Psoas muscle (tissue), 8 donors: ENCODE results near the gene TSPAN32. TPM values are rescaled to one million over a fixed set of nuclear protein-coding genes. Genes with fewer than 3 reads are reported as not detected.

Experiments used
- ATAC-seq, 4 donors: fragments of 200-7000 bp; cut with Tn5 transposase; one replicate each; pipeline ENCODE4 v1.9.1; 2020; ENCODE audit warnings: moderate library complexity in 3 of 4, mild to moderate bottlenecking in 2 of 4
- DNase-seq, 2 donors: peaks; one replicate each; pipeline ENCODE4 v3.0.0-alpha.2; 2020
- H3K27ac ChIP-seq: fragments of 200-600 bp; one replicate; pipeline ENCODE4 v1.8.0; 2022
- H3K27me3 ChIP-seq, 3 donors: fragments of 200-600 bp in 1 of 3; one replicate each; pipeline versions ENCODE4 v1.6.1 to v1.8.0; 2013 to 2022; ENCODE audit warnings: low read length in 2 of 3, mild to moderate bottlenecking in 2 of 3, moderate library complexity in 1 of 3; ENCODE audit not compliant: insufficient read depth in 3 of 3
- H3K36me3 ChIP-seq, 2 donors: fragments of 200-600 bp in 1 of 2; one replicate each; pipeline versions ENCODE4 v1.6.1 to v1.8.0; 2013 to 2022; ENCODE audit warnings: low read depth in 1 of 2, mild to moderate bottlenecking in 1 of 2, moderate library complexity in 1 of 2; ENCODE audit not compliant: insufficient read depth in 1 of 2
- H3K4me1 ChIP-seq: fragments of 200-600 bp; one replicate; pipeline ENCODE4 v1.8.0; 2022
- H3K4me3 ChIP-seq: fragments of 200-600 bp; one replicate; pipeline ENCODE4 v1.8.0; 2022; ENCODE audit warnings: mild to moderate bottlenecking
- H3K9me3 ChIP-seq: fragments of 200-600 bp; one replicate; pipeline ENCODE4 v1.8.0; 2022
- CTCF ChIP-seq: fragments of 200-600 bp; IDR thresholded peaks from one replicate; pipeline ENCODE4 v1.8.0; 2022; ENCODE audit warnings: antibody characterized with exemption
- WGBS, 3 donors: extraction: QIAGEN DNeasy Blood & Tissue Kit; methylation state at CpG; one replicate each; pipeline versions ENCODE4 v1.1.6 to v1.1.7; 2013; 5-methylcytosine and 5-hydroxymethylcytosine counted together
- intact Hi-C, 2 donors: fragments of 100-400 bp; cut with DNase I; formaldehyde crosslinking; loops; one replicate each; pipeline versions ENCODE4 v1.11.0 to v1.14.2; 2022
- polyA plus RNA-seq, 3 donors: library from polyadenylated mRNA; stranded (reverse); fragments of 200-250 nt; gene quantifications; one replicate each; pipeline ENCODE4 v1.2.3, GENCODE V29; 2013
- total RNA-seq, 4 donors: library from RNA; stranded (reverse); fragmentation: NEBNext Ultra II Directional in 2 of 4; extraction: Animal tissue kit (Norgen Biotek cat#: 25700) in 2 of 4; gene quantifications; one replicate each; pipeline versions ENCODE4 v1.2.1 to v1.2.4, GENCODE V29; 2021 to 2023
- donor health status: healthy with polysubstance abuse.
- donor health status: DM: no; HTN: no; CAD: no; lungs with moderate emphysema.
- donor health status: Bipolar disorder and iron deficiency.
- donor health status: healthy.
- donor health status: DM: yes; HTN: yes; CAD: no.
- donor health status: DM: no; HTN: no; CAD: no.
- donor health status: DM: no; HTN: no; CAD: no.
- donor health status: DM: yes; HTN: yes; CAD: no.

Gene TSPAN32
- total and polyA plus RNA-seq, 7 donors, result 0.04 to 0.56 (median 0.21) TPM; not detected in 1

- TF ChIP-seq CTCF, result no peak
- Histone ChIP-seq H3K27ac (no peak overlapping the region), H3K4me3 (no peak overlapping the region), H3K9me3 (no peaks in the 10 kb centered on the region), H3K36me3 (no peaks in the 10 kb centered on the region), H3K4me1 (peaks cover 7% of the 10 kb centered on the region), H3K27me3 (no peaks in the 10 kb centered on the region)
- ATAC-seq (no peak), DNase-seq (peak in 1 of 2 donors; percentile 48)
- WGBS, 3 donors, result 65 to 83% (median 70%) methylated on average over 12 to 15 of the region's 15 CpGs
- intact Hi-C loops, result loop anchor here in 1 of 2 donors (10.0 kb wide), 2 partner anchors 109 to 591 kb away; no protein-coding TSS in a partner anchor
Measured at GRCh38 chr11:2303627-2304505, 2.1 kb downstream of the TSPAN32 start.

GRCh38 chr11:2304506-2305139, 2.8 kb downstream of the TSPAN32 start:
- no peak for TF ChIP-seq CTCF
- Histone ChIP-seq H3K27me3 (no peaks in the 10 kb centered on the region), H3K4me3 (no peak overlapping the region), H3K27ac (no peak overlapping the region), H3K4me1 (peaks cover 7% of the 10 kb centered on the region), H3K9me3 (no peaks in the 10 kb centered on the region), H3K36me3 (no peaks in the 10 kb centered on the region)
- no peak for DNase-seq
- intact Hi-C loops, result loop anchor here (1.0 to 10.0 kb wide), 5 partner anchors 110 to 590 kb away; partner anchors contain the start of gene CDKN1C (in 1 of the 2)
- no peak for ATAC-seq
- 64 to 74% (median 69%) methylated on average over 14 of the region's 14 CpGs for WGBS, 3 donors

GRCh38 chr11:2305140-2305778, 3.4 kb downstream of the TSPAN32 start:
- Histone ChIP-seq H3K4me3 (no peak overlapping the region), H3K9me3 (no peaks in the 10 kb centered on the region), H3K36me3 (no peaks in the 10 kb centered on the region), H3K4me1 (peaks cover 7% of the 10 kb centered on the region), H3K27me3 (no peaks in the 10 kb centered on the region), H3K27ac (no peak overlapping the region)
- peak; percentile 86 for TF ChIP-seq CTCF
- intact Hi-C loops, result loop anchor here (1.0 to 10.0 kb wide), 5 partner anchors 110 to 590 kb away; partner anchors contain the start of gene CDKN1C (in 1 of the 2)
- DNase-seq (peak; percentile 87 to 92), ATAC-seq (peak; percentile 87 to 94 (median 90))
- WGBS, 3 donors, result 31 to 39% (median 35%) methylated on average over 9 to 10 of the region's 10 CpGs

- TF ChIP-seq CTCF, result no peak
- 54 to 61% (median 54%) methylated on average over 12 of the region's 12 CpGs for WGBS, 3 donors
- Histone ChIP-seq H3K27me3 (no peaks in the 10 kb centered on the region), H3K36me3 (no peaks in the 10 kb centered on the region), H3K4me1 (peaks cover 7% of the 10 kb centered on the region), H3K9me3 (no peaks in the 10 kb centered on the region), H3K4me3 (no peak overlapping the region), H3K27ac (peak overlapping the region; percentile 60)
- DNase-seq (no peak), ATAC-seq (peak in 1 of 4 donors; percentile 17)
- intact Hi-C loops, result loop anchor here (1.0 to 10.0 kb wide), 5 partner anchors 111 to 589 kb away; partner anchors contain the start of gene CDKN1C (in 1 of the 2)
Measured at GRCh38 chr11:2305788-2306451, 4.1 kb downstream of the TSPAN32 start.
